Duodenal mucosa (tissue), 2 donors: ENCODE results near the gene COPZ1.
A peak's percentile ranks its signal among the peaks of the same experiment; 100 is the strongest.

Source experiments
- H3K27ac ChIP-seq: one replicate; pipeline ENCODE4 v1.7.0; 2013; ENCODE audit warnings: low read depth, low read length
- H3K27me3 ChIP-seq, 2 donors: one replicate each; pipeline ENCODE4 v1.7.0; 2013; ENCODE audit warnings: low read length in 2 of 2, control low read depth in 1 of 2; ENCODE audit not compliant: insufficient read depth in 2 of 2, control insufficient read depth in 1 of 2
- H3K36me3 ChIP-seq, 2 donors: one replicate each; pipeline ENCODE4 v1.7.0; 2013; ENCODE audit warnings: low read length in 2 of 2, control low read depth in 1 of 2; ENCODE audit not compliant: insufficient read depth in 2 of 2, control insufficient read depth in 1 of 2
- H3K4me1 ChIP-seq, 2 donors: one replicate each; pipeline ENCODE4 v1.7.0; 2013; ENCODE audit warnings: low read length in 2 of 2, control low read depth in 1 of 2; ENCODE audit not compliant: insufficient read depth in 2 of 2, control insufficient read depth in 1 of 2
- H3K4me3 ChIP-seq, 2 donors: one replicate each; pipeline ENCODE4 v1.7.0; 2013; ENCODE audit warnings: low read length in 2 of 2, low read depth in 1 of 2
- H3K9ac ChIP-seq, 2 donors: one replicate each; pipeline ENCODE4 v1.7.0; 2013; ENCODE audit warnings: low read length in 2 of 2, low read depth in 1 of 2
- H3K9me3 ChIP-seq, 2 donors: one replicate each; pipeline ENCODE4 v1.7.0; 2013; ENCODE audit warnings: low read length in 2 of 2, control low read depth in 1 of 2; ENCODE audit not compliant: control insufficient read depth in 1 of 2

Gene COPZ1

DNA sequence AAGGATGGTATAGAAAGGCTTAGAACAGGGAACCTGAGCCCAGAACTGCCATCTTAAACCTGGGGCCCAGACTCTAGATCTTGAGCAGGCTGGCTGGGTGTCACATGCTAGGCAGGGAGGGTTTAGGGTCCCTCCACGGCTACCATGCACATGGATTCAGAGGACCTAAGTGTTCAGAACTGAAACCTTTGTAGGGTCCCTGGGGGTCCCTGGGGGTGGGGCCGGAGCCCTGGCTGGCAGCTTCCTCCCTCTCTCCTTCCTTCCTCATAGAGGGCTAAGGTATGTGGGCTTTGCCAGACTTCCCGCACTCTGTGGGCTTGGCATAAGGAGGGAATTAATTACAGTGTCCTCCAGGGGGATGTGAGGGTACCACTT, 64.2 kb downstream of the COPZ1 start:
- no peaks in the 10 kb centered on the region for H3K9me3 ChIP-seq
- no peak overlapping the region for H3K9ac ChIP-seq
- no peaks in the 10 kb centered on the region for H3K27me3 ChIP-seq
- no peak overlapping the region for H3K27ac ChIP-seq
- H3K4me1 ChIP-seq: peaks cover 11 to 34% of the 10 kb centered on the region in 2 donors
- H3K4me3 ChIP-seq: no peak overlapping the region
- no peaks in the 10 kb centered on the region for H3K36me3 ChIP-seq

DNA sequence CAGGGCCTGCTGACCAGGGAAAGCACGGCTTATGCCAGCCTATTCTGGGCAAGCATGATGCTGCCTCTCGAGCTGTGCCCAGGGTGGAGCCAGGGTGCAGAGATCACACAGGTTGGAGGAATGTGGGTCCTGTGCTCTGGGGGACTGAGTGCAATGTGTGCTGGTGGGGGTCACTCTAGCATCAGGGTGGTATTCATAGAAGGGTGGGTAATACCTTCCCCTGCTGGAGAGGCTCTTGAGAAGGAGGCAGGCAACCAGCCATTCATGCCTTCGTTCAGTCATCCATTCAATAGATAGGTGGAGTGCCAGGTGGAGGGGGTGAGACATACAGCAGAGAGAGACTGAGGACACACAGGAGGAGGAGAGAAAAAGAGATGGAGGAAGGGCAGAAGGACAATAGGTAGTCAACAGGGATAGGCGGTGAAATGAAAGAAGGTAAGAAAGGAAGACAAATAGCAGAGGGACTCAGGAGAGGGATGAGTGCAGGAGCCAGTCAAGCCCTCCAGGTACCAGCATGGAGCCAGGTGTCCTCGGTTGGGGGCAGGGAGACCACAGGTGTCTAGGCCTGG, 64.8 kb downstream of the COPZ1 start:
- Histone ChIP-seq H3K27ac (no peak overlapping the region), H3K4me3 (no peak overlapping the region), H3K4me1 (peaks cover 9 to 31% of the 10 kb centered on the region in 2 donors), H3K9ac (no peak overlapping the region), H3K36me3 (no peaks in the 10 kb centered on the region), H3K9me3 (no peaks in the 10 kb centered on the region), H3K27me3 (no peaks in the 10 kb centered on the region)

DNA sequence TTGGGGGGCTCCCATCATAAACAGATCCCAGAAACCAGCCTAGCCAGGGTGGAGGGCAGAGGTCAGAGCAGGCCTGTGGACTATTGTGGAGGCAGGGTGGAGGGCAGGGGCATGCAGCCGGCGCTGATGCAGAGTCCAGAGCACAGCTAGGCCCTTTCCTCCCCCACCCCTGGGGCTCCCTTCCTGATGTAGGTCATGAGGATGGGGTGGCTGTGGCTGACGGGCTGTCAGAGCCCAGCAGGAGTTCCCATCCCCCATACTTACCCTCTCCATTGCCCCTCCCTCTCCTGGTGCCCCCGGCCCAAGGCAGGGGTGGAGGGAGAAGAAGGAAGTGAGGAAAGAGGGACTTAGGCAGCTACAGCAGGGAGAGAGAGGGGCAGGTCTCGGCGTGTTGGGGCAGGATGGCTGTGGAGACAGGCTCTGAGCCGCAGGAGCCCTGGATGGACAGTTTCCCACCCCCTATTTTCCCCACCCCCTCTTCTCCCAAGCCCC, 65.3 kb downstream of the COPZ1 start:
- Histone ChIP-seq H3K27ac (no peak overlapping the region), H3K9me3 (no peaks in the 10 kb centered on the region), H3K27me3 (no peaks in the 10 kb centered on the region), H3K4me3 (no peak overlapping the region), H3K4me1 (peaks cover 7 to 26% of the 10 kb centered on the region in 2 donors), H3K36me3 (no peaks in the 10 kb centered on the region), H3K9ac (no peak overlapping the region)

DNA sequence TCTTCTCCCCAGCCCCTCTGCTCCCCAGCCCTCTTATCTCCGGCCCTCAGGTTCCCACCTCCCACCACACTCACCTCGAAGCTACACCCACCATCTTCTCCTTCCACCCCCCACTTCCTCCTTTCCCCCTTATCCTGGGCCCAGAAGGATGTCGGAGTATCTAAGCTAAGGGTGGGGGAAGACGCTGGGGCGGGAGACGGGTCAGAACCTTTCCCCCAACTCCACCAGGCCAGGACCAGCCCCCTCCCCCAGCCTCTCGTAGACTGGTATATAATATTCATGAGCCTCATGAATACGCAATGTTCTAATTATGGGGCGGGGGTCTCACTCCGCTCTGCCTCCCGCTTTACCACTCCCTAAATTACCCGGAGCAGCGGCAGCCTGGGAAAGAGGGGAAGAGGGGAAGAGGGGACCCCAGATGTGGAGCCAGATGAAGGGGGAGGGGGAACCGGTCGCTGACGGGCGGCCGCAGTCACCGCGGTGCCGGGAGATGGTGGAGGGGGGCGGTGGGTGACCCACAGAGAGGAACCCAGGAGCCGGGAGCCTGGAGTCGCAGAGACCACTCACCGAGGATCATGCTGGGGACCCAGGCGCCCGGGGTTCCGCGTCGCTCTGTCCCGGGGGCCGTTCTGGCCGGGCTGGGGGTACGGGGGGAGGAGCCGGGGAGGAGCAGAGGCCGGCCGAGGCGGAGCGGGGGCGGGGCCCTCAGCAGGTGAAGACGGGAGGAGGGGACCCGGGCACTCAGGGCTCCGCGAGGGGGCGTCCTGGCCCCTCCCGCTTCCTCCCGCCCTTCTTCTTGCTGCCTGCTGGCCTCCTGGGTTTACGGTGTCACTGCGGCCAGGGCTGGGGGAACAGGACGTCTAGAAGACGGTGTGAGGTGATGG, 66.0 kb downstream of the COPZ1 start:
- H3K27me3 ChIP-seq: no peaks in the 10 kb centered on the region
- peaks cover 5 to 19% of the 10 kb centered on the region in 2 donors for H3K4me1 ChIP-seq
- H3K9me3 ChIP-seq: no peaks in the 10 kb centered on the region
- peak overlapping the region in 1 of 2 donors; percentile 11 for H3K9ac ChIP-seq
- no peak overlapping the region for H3K27ac ChIP-seq
- H3K36me3 ChIP-seq: peaks cover 0 to 2% of the 10 kb centered on the region in 2 donors
- peak overlapping the region; percentile 36 to 53 for H3K4me3 ChIP-seq

DNA sequence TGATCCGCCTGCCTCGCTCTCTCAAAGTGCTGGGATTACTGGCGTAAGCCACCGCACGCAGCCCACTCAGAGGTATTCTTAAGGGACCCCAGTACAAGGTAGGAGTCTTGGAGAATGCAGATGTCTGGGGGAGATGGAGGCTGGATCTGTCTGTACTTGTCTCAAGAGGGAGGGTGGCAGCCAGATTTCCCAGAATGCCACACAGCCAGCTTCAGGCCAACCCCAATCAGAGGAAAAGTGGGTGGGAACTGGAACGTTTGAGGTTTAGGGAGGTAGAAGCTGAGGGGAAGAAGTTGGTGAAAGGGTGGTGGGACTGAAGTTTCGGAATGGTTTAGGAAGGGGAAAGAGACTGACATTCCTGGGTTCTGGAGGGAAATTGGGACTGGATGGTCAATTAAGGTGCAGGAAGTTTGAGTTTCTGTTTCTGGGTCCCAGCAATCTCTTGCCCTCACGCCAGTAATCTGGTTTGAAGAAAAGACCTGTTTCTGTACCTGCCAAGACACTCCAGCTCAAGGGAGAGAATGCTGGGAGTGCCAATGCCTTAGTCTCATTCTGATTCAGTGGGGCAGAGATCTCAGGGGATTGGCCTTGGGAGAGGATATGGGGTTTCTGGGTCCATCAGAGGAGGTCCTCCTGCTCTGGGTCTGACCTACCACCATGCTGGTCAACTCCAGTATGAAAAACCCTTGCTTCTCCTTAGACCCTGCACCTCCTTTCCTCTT, 67.7 kb downstream of the COPZ1 start:
- Histone ChIP-seq H3K27ac (no peak overlapping the region), H3K4me3 (no peak overlapping the region), H3K27me3 (no peaks in the 10 kb centered on the region), H3K36me3 (peaks cover 0 to 15% of the 10 kb centered on the region in 2 donors), H3K9ac (no peak overlapping the region), H3K9me3 (no peaks in the 10 kb centered on the region), H3K4me1 (peaks cover 5 to 8% of the 10 kb centered on the region in 2 donors)

DNA sequence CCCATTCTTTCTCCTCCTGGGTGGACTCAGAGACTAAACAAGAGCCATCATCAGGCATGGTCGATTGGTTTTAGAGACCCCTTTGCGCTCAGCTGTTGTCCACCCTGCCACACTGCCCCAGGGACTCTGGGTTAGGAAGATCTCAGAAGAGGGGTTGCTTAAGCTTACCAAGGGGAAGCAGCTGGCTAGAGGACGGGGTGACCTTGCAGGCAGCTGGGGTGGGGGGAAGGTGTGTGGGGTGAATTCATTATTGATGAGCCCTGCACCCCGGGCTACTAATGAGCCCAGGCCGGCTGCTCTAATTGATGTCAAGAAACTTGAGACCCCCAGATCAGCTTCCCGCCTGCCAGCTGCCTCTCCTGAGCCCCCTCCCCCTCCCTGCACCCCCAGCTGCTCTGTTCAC, 68.3 kb downstream of the COPZ1 start:
- Histone ChIP-seq H3K27me3 (no peaks in the 10 kb centered on the region), H3K9me3 (no peaks in the 10 kb centered on the region), H3K36me3 (peaks cover 0 to 19% of the 10 kb centered on the region in 2 donors), H3K9ac (no peak overlapping the region), H3K4me1 (peaks cover 3 to 5% of the 10 kb centered on the region in 2 donors), H3K27ac (no peak overlapping the region), H3K4me3 (no peak overlapping the region)

DNA sequence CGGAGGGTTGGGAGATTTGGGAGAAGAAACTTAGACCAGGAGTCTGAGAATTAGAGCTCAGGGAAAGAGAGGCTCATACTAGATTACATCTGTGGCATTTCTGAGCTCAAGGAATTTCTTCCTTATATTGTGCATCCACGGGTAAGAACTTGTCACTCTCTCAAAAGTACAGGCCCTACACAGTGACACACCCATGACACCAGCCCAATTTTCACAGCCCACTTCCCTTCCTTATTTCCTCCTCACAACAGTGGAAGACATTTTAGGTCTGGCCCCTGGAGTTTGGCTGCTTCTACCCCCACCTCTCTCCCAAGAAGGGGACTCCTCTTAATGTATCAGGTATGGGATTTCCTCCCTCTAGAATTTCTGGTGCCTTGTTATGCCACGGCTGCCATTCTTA, 68.8 kb downstream of the COPZ1 start:
- H3K36me3 ChIP-seq: peaks cover 0 to 23% of the 10 kb centered on the region in 2 donors

DNA sequence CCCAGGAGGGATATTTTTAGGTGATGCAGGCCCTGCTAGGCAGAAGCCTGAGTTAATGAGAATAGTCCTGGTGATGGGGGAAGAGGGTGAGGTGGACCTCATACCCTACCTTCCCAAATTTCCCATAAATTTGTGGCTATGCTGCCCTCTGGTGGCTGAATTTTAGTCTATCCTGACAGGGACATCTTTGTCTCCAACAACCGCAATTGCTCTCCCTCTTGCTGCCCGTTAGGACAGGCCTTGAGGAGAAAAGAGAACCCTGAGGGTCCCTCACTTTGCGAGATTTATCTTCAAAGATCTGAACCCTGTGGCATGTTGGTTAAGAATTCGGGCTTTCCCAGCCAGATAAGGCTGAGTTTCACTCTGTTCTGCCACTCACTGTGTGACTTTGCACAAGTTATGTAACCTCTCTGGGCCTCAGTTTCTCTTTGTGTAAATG, 69.4 kb downstream of the COPZ1 start:
- peaks cover 0 to 23% of the 10 kb centered on the region in 2 donors for H3K36me3 ChIP-seq
- no peaks in the 10 kb centered on the region for H3K9me3 ChIP-seq
- no peak overlapping the region for H3K27ac ChIP-seq

More for the DNA sequence above, 68.8 kb downstream of the COPZ1 start:
- H3K9ac ChIP-seq: no peak overlapping the region
- H3K9me3 ChIP-seq: no peaks in the 10 kb centered on the region
- H3K27ac ChIP-seq: no peak overlapping the region
- no peak overlapping the region for H3K4me3 ChIP-seq
- peaks cover 0 to 5% of the 10 kb centered on the region in 2 donors for H3K4me1 ChIP-seq
- H3K27me3 ChIP-seq: no peaks in the 10 kb centered on the region

DNA sequence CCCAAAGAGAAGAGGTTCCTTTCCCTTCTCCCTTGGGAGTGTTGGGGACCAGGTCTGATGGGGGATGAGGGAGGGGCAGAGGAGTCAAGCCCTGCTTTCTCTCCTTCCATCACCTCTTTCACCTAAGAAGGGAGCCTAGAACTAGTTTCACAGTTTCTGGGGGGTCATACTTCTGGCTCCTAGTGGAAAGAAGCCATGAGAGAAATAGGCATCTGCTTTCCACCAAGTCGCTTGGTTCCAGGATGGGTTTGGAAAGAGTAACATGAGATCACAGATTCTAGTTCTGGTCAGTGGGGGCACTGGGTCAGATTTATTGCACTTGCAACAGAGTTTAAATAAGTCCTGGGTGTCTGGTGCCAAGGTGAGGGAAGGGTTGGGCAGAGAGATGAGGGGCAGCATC, 70.1 kb downstream of the COPZ1 start:
- Histone ChIP-seq H3K36me3 (peaks cover 0 to 28% of the 10 kb centered on the region in 2 donors), H3K9me3 (no peaks in the 10 kb centered on the region), H3K27ac (no peak overlapping the region), H3K9ac (no peak overlapping the region), H3K27me3 (no peaks in the 10 kb centered on the region), H3K4me1 (peaks cover 0 to 5% of the 10 kb centered on the region in 2 donors), H3K4me3 (no peak overlapping the region)

More for the DNA sequence above, 69.4 kb downstream of the COPZ1 start:
- Histone ChIP-seq H3K4me1 (peaks cover 0 to 5% of the 10 kb centered on the region in 2 donors), H3K9ac (no peak overlapping the region), H3K4me3 (no peak overlapping the region), H3K27me3 (no peaks in the 10 kb centered on the region)

DNA sequence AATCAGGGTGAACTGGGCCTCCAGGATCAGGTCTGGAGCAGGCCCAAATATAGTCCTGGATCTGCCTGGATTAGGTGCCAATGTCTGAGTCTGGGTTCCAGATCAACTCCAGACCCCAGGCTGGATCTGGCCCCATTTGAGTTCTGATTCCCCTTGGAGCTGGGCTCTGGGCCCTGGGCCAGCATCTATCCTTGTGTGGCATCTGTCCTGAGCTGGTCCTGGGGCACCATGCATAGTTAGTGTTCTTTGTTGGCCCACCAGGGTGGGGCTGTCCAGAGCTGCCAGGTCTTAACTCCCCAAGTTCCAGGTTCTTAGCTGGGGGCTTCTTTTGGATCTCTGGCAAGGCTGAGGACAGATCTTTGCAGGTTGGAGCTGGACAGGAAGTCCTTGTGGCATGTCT, 70.6 kb downstream of the COPZ1 start:
- Histone ChIP-seq H3K4me1 (peaks cover 0 to 5% of the 10 kb centered on the region in 2 donors), H3K27me3 (no peaks in the 10 kb centered on the region), H3K9me3 (no peaks in the 10 kb centered on the region), H3K4me3 (no peak overlapping the region), H3K27ac (no peak overlapping the region), H3K9ac (no peak overlapping the region), H3K36me3 (peaks cover 1 to 33% of the 10 kb centered on the region in 2 donors)
